Gastrocnemius medialis (tissue), 4 donors: ENCODE results near the gene TESPA1. TPM values are rescaled to one million over a fixed set of nuclear protein-coding genes. Genes with fewer than 3 reads are reported as not detected.

Experiments
- ATAC-seq, 2 donors: fragments of 150-250 bp; one replicate each; pipeline ENCODE4 v1.9.1; 2016
- DNase-seq, 2 donors: peaks; one replicate each; pipeline ENCODE4 v3.0.0-alpha.2; 2019
- H3K27ac ChIP-seq, 4 donors: fragments of 200-600 bp; sonication (generic); 1 replicate in 1 of 4; 2 replicates in 3 of 4; pipeline ENCODE4 v1.5.1; 2016 to 2018; ENCODE audit warnings: mild to moderate bottlenecking in 2 of 4, moderate library complexity in 1 of 4
- H3K27me3 ChIP-seq, 3 donors: fragments of 200-600 bp; sonication (generic) in 2 of 3; 1 replicate in 1 of 3; 2 replicates in 2 of 3; pipeline versions ENCODE4 v1.5.1 to v1.6.0; 2016 to 2019; ENCODE audit warnings: mild to moderate bottlenecking in 1 of 3, moderate library complexity in 1 of 3
- H3K36me3 ChIP-seq, 2 donors: fragments of 200-600 bp; sonication (generic) in 1 of 2; one replicate each; pipeline ENCODE4 v1.5.1; 2017 to 2018
- H3K4me1 ChIP-seq, 2 donors: fragments of 200-600 bp; sonication (generic) in 1 of 2; one replicate each; pipeline ENCODE4 v1.5.1; 2016 to 2017; ENCODE audit warnings: mild to moderate bottlenecking in 2 of 2
- H3K4me3 ChIP-seq, 4 donors: fragments of 200-600 bp; sonication (generic) in 3 of 4; 1 replicate in 1 of 4; 2 replicates in 3 of 4; pipeline ENCODE4 v1.5.1; 2016 to 2019; ENCODE audit warnings: mild to moderate bottlenecking in 2 of 4
- H3K9me3 ChIP-seq, 3 donors: fragments of 200-600 bp; sonication (generic) in 2 of 3; 1 replicate in 1 of 3; 2 replicates in 2 of 3; pipeline ENCODE4 v1.5.1; 2016 to 2019
- POLR2A ChIP-seq, 2 donors: fragments of 450-650 bp; IDR thresholded peaks; one replicate each; pipeline ENCODE4 v1.6.1; 2017; ENCODE audit warnings: antibody characterized with exemption in 2 of 2, mild to moderate bottlenecking in 2 of 2, moderate library complexity in 2 of 2
- in situ Hi-C, 4 donors: fragments of 200-750 bp; cut with MboI; loops; one replicate each; pipeline versions ENCODE4 v1.15.0 to v1.8.0; 2017; ENCODE audit warnings: low sequenced_read_pairs in 4 of 4
- intact Hi-C: fragments of 100-400 bp; cut with DNase I; formaldehyde crosslinking; loops from one replicate; pipeline ENCODE4 v1.15.1; 2023; ENCODE audit warnings: low total_unique reads
- total RNA-seq, 4 donors: library from RNA; depleted of rRNA; stranded (reverse); fragments of >200 nt; gene quantifications; one replicate each; pipeline versions ENCODE4 v1.1.0 to v1.2.3, GENCODE V29; 2016
- TF ChIP-seq, protein P1 (sequence below), 5 experiments: fragments of 450-650 bp in 3 of 5; fragments of 200-600 bp in 2 of 5; sonication (generic) in 2 of 5; IDR thresholded peaks in 4 of 5; conservative IDR thresholded peaks in 1 of 5; 1 replicate in 4 of 5; 2 replicates in 1 of 5; pipeline ENCODE4 v1.5.1; 2016 to 2019; ENCODE audit warnings: antibody characterized with exemption in 5 of 5, mild to moderate bottlenecking in 3 of 5, moderate library complexity in 3 of 5

The TESPA1 gene
- total RNA-seq, 4 donors from 2014 or later = 0.94 to 1.1 TPM; not detected in 2

GRCh38 chr12:54974279-54974678 lies 10.3 kb downstream of the TESPA1 start:
- Histone ChIP-seq H3K27me3 (no peaks in the 10 kb centered on the region), H3K4me1 (no peaks in the 10 kb centered on the region), H3K4me3 (no peak overlapping the region), H3K36me3 (no peaks in the 10 kb centered on the region), H3K27ac (no peak overlapping the region), H3K9me3 (no peaks in the 10 kb centered on the region)
- in situ Hi-C loops (loop anchor here (25.0 kb wide), 2 partner anchors 237 to 387 kb away; partner anchors contain the start of gene PPP1R1A (in 2 of the 4)), intact Hi-C loops (no loop called here)
- no peak for TF ChIP-seq POLR2A (IDR thresholded peaks at IDR 0.05)
- TF ChIP-seq, protein P1, sequence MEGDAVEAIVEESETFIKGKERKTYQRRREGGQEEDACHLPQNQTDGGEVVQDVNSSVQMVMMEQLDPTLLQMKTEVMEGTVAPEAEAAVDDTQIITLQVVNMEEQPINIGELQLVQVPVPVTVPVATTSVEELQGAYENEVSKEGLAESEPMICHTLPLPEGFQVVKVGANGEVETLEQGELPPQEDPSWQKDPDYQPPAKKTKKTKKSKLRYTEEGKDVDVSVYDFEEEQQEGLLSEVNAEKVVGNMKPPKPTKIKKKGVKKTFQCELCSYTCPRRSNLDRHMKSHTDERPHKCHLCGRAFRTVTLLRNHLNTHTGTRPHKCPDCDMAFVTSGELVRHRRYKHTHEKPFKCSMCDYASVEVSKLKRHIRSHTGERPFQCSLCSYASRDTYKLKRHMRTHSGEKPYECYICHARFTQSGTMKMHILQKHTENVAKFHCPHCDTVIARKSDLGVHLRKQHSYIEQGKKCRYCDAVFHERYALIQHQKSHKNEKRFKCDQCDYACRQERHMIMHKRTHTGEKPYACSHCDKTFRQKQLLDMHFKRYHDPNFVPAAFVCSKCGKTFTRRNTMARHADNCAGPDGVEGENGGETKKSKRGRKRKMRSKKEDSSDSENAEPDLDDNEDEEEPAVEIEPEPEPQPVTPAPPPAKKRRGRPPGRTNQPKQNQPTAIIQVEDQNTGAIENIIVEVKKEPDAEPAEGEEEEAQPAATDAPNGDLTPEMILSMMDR (IDR thresholded peaks at IDR 0.05 in 4 of 5, conservative IDR thresholded peaks at IDR 0.05 in 1 of 5) = no peak
- DNase-seq = no peak
- ATAC-seq = no peak

DNA sequence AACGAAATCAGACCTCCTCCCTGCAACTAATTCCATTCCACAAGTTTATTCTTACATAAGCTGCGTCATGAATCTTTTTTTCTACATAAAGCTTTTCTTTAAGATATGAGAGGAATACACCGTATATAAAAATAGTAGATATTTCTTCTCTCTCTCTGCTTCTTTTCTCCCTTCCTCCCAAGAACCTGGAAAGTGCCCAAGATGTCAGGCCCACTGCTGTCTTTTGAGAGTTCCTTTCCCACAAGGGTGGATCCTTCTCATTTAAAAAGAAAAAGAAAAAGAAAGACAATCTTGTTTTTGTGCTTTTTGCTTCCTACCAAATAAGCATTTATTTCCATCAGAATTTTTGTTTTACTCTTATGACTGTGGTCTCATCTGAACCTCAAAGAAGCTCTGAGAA lies 11.0 kb downstream of the TESPA1 start:
- in situ Hi-C loops = loop anchor here (25.0 kb wide), 2 partner anchors 236 to 386 kb away; partner anchors contain the start of gene PPP1R1A (in 2 of the 4)

GRCh38 chr12:54970741-54971140 lies 13.8 kb downstream of the TESPA1 start:
- Histone ChIP-seq H3K27ac (no peak overlapping the region), H3K36me3 (no peaks in the 10 kb centered on the region), H3K4me3 (no peak overlapping the region), H3K27me3 (no peaks in the 10 kb centered on the region), H3K4me1 (no peaks in the 10 kb centered on the region), H3K9me3 (no peaks in the 10 kb centered on the region)
- DNase-seq = no peak
- no peak for ATAC-seq
- intact Hi-C loops = no loop called here
- TF ChIP-seq, protein P1 (IDR thresholded peaks at IDR 0.05 in 4 of 5, conservative IDR thresholded peaks at IDR 0.05 in 1 of 5) = no peak
- no peak for TF ChIP-seq POLR2A (IDR thresholded peaks at IDR 0.05)
- in situ Hi-C loops = loop anchor here (25.0 kb wide), 2 partner anchors 233 to 383 kb away; partner anchors contain the start of gene PPP1R1A (in 2 of the 4)

More for the DNA sequence above, 11.0 kb downstream of the TESPA1 start:
- H3K4me3 ChIP-seq = no peak overlapping the region
- ATAC-seq = no peak
- TF ChIP-seq, protein P1 (IDR thresholded peaks at IDR 0.05 in 4 of 5, conservative IDR thresholded peaks at IDR 0.05 in 1 of 5) = no peak
- TF ChIP-seq POLR2A (IDR thresholded peaks at IDR 0.05) = no peak
- no peaks in the 10 kb centered on the region for H3K9me3 ChIP-seq
- H3K4me1 ChIP-seq = no peaks in the 10 kb centered on the region
- no peaks in the 10 kb centered on the region for H3K36me3 ChIP-seq
- DNase-seq = no peak
- no peak overlapping the region for H3K27ac ChIP-seq
- intact Hi-C loops = no loop called here
- no peaks in the 10 kb centered on the region for H3K27me3 ChIP-seq

- no peak for DNase-seq
- no peak overlapping the region for H3K4me3 ChIP-seq
- no peak overlapping the region for H3K27ac ChIP-seq
- intact Hi-C loops = loop anchor here (10.0 kb wide), 1 partner anchor 213 kb away; no protein-coding TSS in a partner anchor
- no peaks in the 10 kb centered on the region for H3K4me1 ChIP-seq
- no peak for TF ChIP-seq POLR2A (IDR thresholded peaks at IDR 0.05)
- TF ChIP-seq, protein P1 (IDR thresholded peaks at IDR 0.05 in 4 of 5, conservative IDR thresholded peaks at IDR 0.05 in 1 of 5) = no peak
- in situ Hi-C loops = loop anchor here (25.0 kb wide), 2 partner anchors 231 to 381 kb away; partner anchors contain the start of gene PPP1R1A (in 2 of the 4)
- no peaks in the 10 kb centered on the region for H3K9me3 ChIP-seq
- ATAC-seq = no peak
- no peaks in the 10 kb centered on the region for H3K36me3 ChIP-seq
- H3K27me3 ChIP-seq = no peaks in the 10 kb centered on the region
Measured at GRCh38 chr12:54968181-54968730, 16.3 kb downstream of the TESPA1 start.
